ENCODE measurements around the gene PRKD1.
"Not testable (repeated sequence)": the region's sequence is repeated elsewhere in the genome, so short reads cannot be mapped to it uniquely, and the experiment has no call there.

The PRKD1 gene

GRCh38 chr14:29846339-29847055 lies 81.2 kb downstream of the PRKD1 start:
- Histone ChIP-seq H3K9me3 (ENCODE audit: control insufficient read depth, low read length) (no peaks in the 10 kb centered on the region), H3K4me3 (ENCODE audit: insufficient read depth, low read depth, low read length, poor library complexity, severe bottlenecking) (no peak overlapping the region), H3K36me3 (ENCODE audit: control insufficient read depth, insufficient read depth, low read length) (no peaks in the 10 kb centered on the region), H3K4me1 (ENCODE audit: control insufficient read depth, insufficient read depth, low read length, poor library complexity, severe bottlenecking) (no peaks in the 10 kb centered on the region), H3K27ac (ENCODE audit: insufficient read depth, low read length, poor library complexity, severe bottlenecking) (no peak overlapping the region), H3K27me3 (replicated peaks; ENCODE audit: control insufficient read depth, insufficient read depth, low read length, poor library complexity, severe bottlenecking) (no peaks in the 10 kb centered on the region)
- DNase-seq: no peak

GRCh38 chr14:29843981-29844380 lies 83.7 kb downstream of the PRKD1 start:
- no peaks in the 10 kb centered on the region for H3K4me1 ChIP-seq (ENCODE audit: control insufficient read depth, insufficient read depth, low read length, poor library complexity, severe bottlenecking)
- no peaks in the 10 kb centered on the region for H3K36me3 ChIP-seq (ENCODE audit: control insufficient read depth, insufficient read depth, low read length)
- DNase-seq: no peak
- no peak overlapping the region for H3K27ac ChIP-seq (ENCODE audit: insufficient read depth, low read length, poor library complexity, severe bottlenecking)
- no peaks in the 10 kb centered on the region for H3K27me3 ChIP-seq (replicated peaks; ENCODE audit: control insufficient read depth, insufficient read depth, low read length, poor library complexity, severe bottlenecking)
- no peaks in the 10 kb centered on the region for H3K9me3 ChIP-seq (ENCODE audit: control insufficient read depth, low read length)
- no peak overlapping the region for H3K4me3 ChIP-seq (ENCODE audit: insufficient read depth, low read depth, low read length, poor library complexity, severe bottlenecking)

GRCh38 chr14:29842228-29842627 lies 85.4 kb downstream of the PRKD1 start:
- no peak for DNase-seq
- Histone ChIP-seq H3K36me3 (ENCODE audit: control insufficient read depth, insufficient read depth, low read length) (no peaks in the 10 kb centered on the region), H3K27ac (ENCODE audit: insufficient read depth, low read length, poor library complexity, severe bottlenecking) (no peak overlapping the region), H3K4me1 (ENCODE audit: control insufficient read depth, insufficient read depth, low read length, poor library complexity, severe bottlenecking) (no peaks in the 10 kb centered on the region), H3K9me3 (ENCODE audit: control insufficient read depth, low read length) (no peaks in the 10 kb centered on the region), H3K4me3 (ENCODE audit: insufficient read depth, low read depth, low read length, poor library complexity, severe bottlenecking) (no peak overlapping the region), H3K27me3 (replicated peaks; ENCODE audit: control insufficient read depth, insufficient read depth, low read length, poor library complexity, severe bottlenecking) (no peaks in the 10 kb centered on the region)

- DNase-seq; H3K36me3 ChIP-seq (ENCODE audit: control insufficient read depth, insufficient read depth, low read length); H3K4me3 ChIP-seq (ENCODE audit: insufficient read depth, low read depth, low read length, poor library complexity, severe bottlenecking); H3K27me3 ChIP-seq (replicated peaks; ENCODE audit: control insufficient read depth, insufficient read depth, low read length, poor library complexity, severe bottlenecking); H3K27ac ChIP-seq (ENCODE audit: insufficient read depth, low read length, poor library complexity, severe bottlenecking); H3K9me3 ChIP-seq (ENCODE audit: control insufficient read depth, low read length); H3K4me1 ChIP-seq (ENCODE audit: control insufficient read depth, insufficient read depth, low read length, poor library complexity, severe bottlenecking): not testable (repeated sequence)
Measured at GRCh38 chr14:29840369-29840892, 87.2 kb downstream of the PRKD1 start.

- not testable (repeated sequence) for H3K4me3 ChIP-seq (ENCODE audit: insufficient read depth, low read depth, low read length, poor library complexity, severe bottlenecking); H3K4me1 ChIP-seq (ENCODE audit: control insufficient read depth, insufficient read depth, low read length, poor library complexity, severe bottlenecking); H3K27me3 ChIP-seq (replicated peaks; ENCODE audit: control insufficient read depth, insufficient read depth, low read length, poor library complexity, severe bottlenecking); H3K9me3 ChIP-seq (ENCODE audit: control insufficient read depth, low read length); H3K27ac ChIP-seq (ENCODE audit: insufficient read depth, low read length, poor library complexity, severe bottlenecking); H3K36me3 ChIP-seq (ENCODE audit: control insufficient read depth, insufficient read depth, low read length); DNase-seq
Measured at GRCh38 chr14:29839691-29840090, 88.0 kb downstream of the PRKD1 start.

GRCh38 chr14:29838752-29839151 lies 88.9 kb downstream of the PRKD1 start:
- Histone ChIP-seq H3K27ac (ENCODE audit: insufficient read depth, low read length, poor library complexity, severe bottlenecking) (no peak overlapping the region), H3K4me3 (ENCODE audit: insufficient read depth, low read depth, low read length, poor library complexity, severe bottlenecking) (no peak overlapping the region), H3K4me1 (ENCODE audit: control insufficient read depth, insufficient read depth, low read length, poor library complexity, severe bottlenecking) (no peaks in the 10 kb centered on the region), H3K9me3 (ENCODE audit: control insufficient read depth, low read length) (no peaks in the 10 kb centered on the region), H3K36me3 (ENCODE audit: control insufficient read depth, insufficient read depth, low read length) (no peaks in the 10 kb centered on the region), H3K27me3 (replicated peaks; ENCODE audit: control insufficient read depth, insufficient read depth, low read length, poor library complexity, severe bottlenecking) (no peaks in the 10 kb centered on the region)
- no peak for DNase-seq

- no peaks in the 10 kb centered on the region for H3K27me3 ChIP-seq (replicated peaks; ENCODE audit: control insufficient read depth, insufficient read depth, low read length, poor library complexity, severe bottlenecking)
- DNase-seq: no peak
- no peak overlapping the region for H3K27ac ChIP-seq (ENCODE audit: insufficient read depth, low read length, poor library complexity, severe bottlenecking)
- no peaks in the 10 kb centered on the region for H3K4me1 ChIP-seq (ENCODE audit: control insufficient read depth, insufficient read depth, low read length, poor library complexity, severe bottlenecking)
- H3K9me3 ChIP-seq (ENCODE audit: control insufficient read depth, low read length): no peaks in the 10 kb centered on the region
- H3K36me3 ChIP-seq (ENCODE audit: control insufficient read depth, insufficient read depth, low read length): no peaks in the 10 kb centered on the region
- no peak overlapping the region for H3K4me3 ChIP-seq (ENCODE audit: insufficient read depth, low read depth, low read length, poor library complexity, severe bottlenecking)
Measured at GRCh38 chr14:29836395-29836794, 91.3 kb downstream of the PRKD1 start.

GRCh38 chr14:29832042-29832441 lies 95.6 kb downstream of the PRKD1 start:
- DNase-seq: no peak
- Histone ChIP-seq H3K36me3 (ENCODE audit: control insufficient read depth, insufficient read depth, low read length) (no peaks in the 10 kb centered on the region), H3K27ac (ENCODE audit: insufficient read depth, low read length, poor library complexity, severe bottlenecking) (no peak overlapping the region), H3K4me1 (ENCODE audit: control insufficient read depth, insufficient read depth, low read length, poor library complexity, severe bottlenecking) (no peaks in the 10 kb centered on the region), H3K27me3 (replicated peaks; ENCODE audit: control insufficient read depth, insufficient read depth, low read length, poor library complexity, severe bottlenecking) (no peaks in the 10 kb centered on the region), H3K4me3 (ENCODE audit: insufficient read depth, low read depth, low read length, poor library complexity, severe bottlenecking) (no peak overlapping the region), H3K9me3 (ENCODE audit: control insufficient read depth, low read length) (no peaks in the 10 kb centered on the region)

- Histone ChIP-seq H3K4me3 (ENCODE audit: insufficient read depth, low read depth, low read length, poor library complexity, severe bottlenecking) (no peak overlapping the region), H3K36me3 (ENCODE audit: control insufficient read depth, insufficient read depth, low read length) (no peaks in the 10 kb centered on the region), H3K27ac (ENCODE audit: insufficient read depth, low read length, poor library complexity, severe bottlenecking) (no peak overlapping the region), H3K9me3 (ENCODE audit: control insufficient read depth, low read length) (no peaks in the 10 kb centered on the region), H3K4me1 (ENCODE audit: control insufficient read depth, insufficient read depth, low read length, poor library complexity, severe bottlenecking) (no peaks in the 10 kb centered on the region), H3K27me3 (replicated peaks; ENCODE audit: control insufficient read depth, insufficient read depth, low read length, poor library complexity, severe bottlenecking) (no peaks in the 10 kb centered on the region)
- no peak for DNase-seq
Measured at GRCh38 chr14:29829851-29830250, 97.8 kb downstream of the PRKD1 start.

GRCh38 chr14:29823816-29824215 lies 103.8 kb downstream of the PRKD1 start:
- H3K27ac ChIP-seq (ENCODE audit: insufficient read depth, low read length, poor library complexity, severe bottlenecking): no peak overlapping the region
- no peaks in the 10 kb centered on the region for H3K27me3 ChIP-seq (replicated peaks; ENCODE audit: control insufficient read depth, insufficient read depth, low read length, poor library complexity, severe bottlenecking)
- no peak for DNase-seq
- H3K4me3 ChIP-seq (ENCODE audit: insufficient read depth, low read depth, low read length, poor library complexity, severe bottlenecking): no peak overlapping the region
- no peaks in the 10 kb centered on the region for H3K36me3 ChIP-seq (ENCODE audit: control insufficient read depth, insufficient read depth, low read length)
- no peaks in the 10 kb centered on the region for H3K4me1 ChIP-seq (ENCODE audit: control insufficient read depth, insufficient read depth, low read length, poor library complexity, severe bottlenecking)
- no peaks in the 10 kb centered on the region for H3K9me3 ChIP-seq (ENCODE audit: control insufficient read depth, low read length)
